ENCODE measurements around the gene ELAPOR1.

DNA sequence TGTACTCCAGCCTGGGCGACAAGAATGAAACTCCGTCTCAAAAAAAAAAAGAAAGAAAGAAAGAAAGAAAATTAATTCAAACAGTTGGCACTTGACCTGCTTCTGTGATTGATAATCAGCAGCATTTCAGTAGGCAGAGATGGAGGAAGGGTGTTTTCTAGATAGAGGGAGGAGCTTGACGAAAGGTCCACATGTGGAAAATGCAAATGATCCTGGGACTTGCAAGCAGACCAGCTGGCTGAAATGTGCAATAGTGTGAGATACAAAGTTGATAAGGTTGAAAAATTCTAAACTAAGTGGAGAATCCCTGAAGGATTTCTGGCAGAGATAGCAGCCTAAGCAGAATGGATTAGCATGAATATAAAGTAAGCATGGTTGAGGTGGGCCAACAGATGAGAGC lies 4.2 kb downstream of the ELAPOR1 start:
- TF ChIP-seq EZH2 (IDR thresholded peaks at IDR 0.05; ENCODE audit: insufficient read depth, poor library complexity, severe bottlenecking) (no peak), EZH2phosphoT487 (IDR thresholded peaks at IDR 0.05; ENCODE audit: insufficient read depth, low read depth) (no peak)
